T-helper 1 cell treated with Interleukin-12 subunit alpha and Interleukin-12 subunit beta and Interleukin-4 antibody, amounts not matched to agents 30 μg/mL and 1 μg/mL, for 36 hours (primary cell): ENCODE results near the gene AP2A1.
A peak's percentile ranks its signal among the peaks of the same experiment; 100 is the strongest.

Experiments used
- H3K27ac Mint-ChIP-seq: one replicate; pipeline ENCODE4 v1.8.0; 2021; ENCODE audit warnings: mild to moderate bottlenecking, mixed read lengths
- H3K27me3 Mint-ChIP-seq: one replicate; pipeline ENCODE4 v1.8.0; 2021; ENCODE audit warnings: low read depth, mixed read lengths
- H3K36me3 Mint-ChIP-seq: one replicate; pipeline ENCODE4 v1.8.0; 2021; ENCODE audit warnings: low read depth, mixed read lengths
- H3K4me1 Mint-ChIP-seq: one replicate; pipeline ENCODE4 v1.8.0; 2021; ENCODE audit warnings: low read depth, mixed read lengths
- H3K4me3 Mint-ChIP-seq: one replicate; pipeline ENCODE4 v1.8.0; 2021; ENCODE audit warnings: mild to moderate bottlenecking, moderate library complexity, mixed read lengths
- H3K9me3 Mint-ChIP-seq: one replicate; pipeline ENCODE4 v1.8.0; 2021; ENCODE audit warnings: mixed read lengths

The AP2A1 gene

DNA sequence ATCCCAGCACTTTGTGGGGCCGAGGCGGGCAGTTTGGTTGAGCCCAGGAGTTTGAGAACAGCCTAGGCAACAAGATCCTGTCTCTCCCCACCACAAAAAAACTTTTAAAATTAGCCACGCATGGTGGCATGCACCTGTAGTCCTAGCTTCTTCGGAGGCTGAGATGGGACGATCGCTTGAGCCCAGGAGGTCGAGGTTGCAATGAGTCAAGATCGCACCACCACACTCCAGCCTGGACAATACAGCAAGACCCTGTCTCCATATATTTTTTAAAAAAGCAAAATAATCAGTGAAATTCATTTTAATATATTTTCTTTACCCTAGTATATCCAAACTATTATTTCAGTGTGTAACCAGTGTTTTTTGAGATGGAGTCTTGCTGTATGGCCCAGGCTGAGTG lies 8.2 kb downstream of the AP2A1 start:
- H3K4me3 Mint-ChIP-seq: no peak overlapping the region
- peaks cover 12% of the 10 kb centered on the region for H3K36me3 Mint-ChIP-seq
- no peaks in the 10 kb centered on the region for H3K27me3 Mint-ChIP-seq
- H3K4me1 Mint-ChIP-seq: peaks cover 13% of the 10 kb centered on the region
- no peaks in the 10 kb centered on the region for H3K9me3 Mint-ChIP-seq
- H3K27ac Mint-ChIP-seq: no peak overlapping the region

GRCh38 chr19:49775742-49776370 lies 9.1 kb downstream of the AP2A1 start:
- Mint-ChIP-seq H3K27me3 (no peaks in the 10 kb centered on the region), H3K4me1 (peaks cover 16% of the 10 kb centered on the region), H3K9me3 (no peaks in the 10 kb centered on the region), H3K4me3 (no peak overlapping the region), H3K27ac (no peak overlapping the region), H3K36me3 (peaks cover 11% of the 10 kb centered on the region)

DNA sequence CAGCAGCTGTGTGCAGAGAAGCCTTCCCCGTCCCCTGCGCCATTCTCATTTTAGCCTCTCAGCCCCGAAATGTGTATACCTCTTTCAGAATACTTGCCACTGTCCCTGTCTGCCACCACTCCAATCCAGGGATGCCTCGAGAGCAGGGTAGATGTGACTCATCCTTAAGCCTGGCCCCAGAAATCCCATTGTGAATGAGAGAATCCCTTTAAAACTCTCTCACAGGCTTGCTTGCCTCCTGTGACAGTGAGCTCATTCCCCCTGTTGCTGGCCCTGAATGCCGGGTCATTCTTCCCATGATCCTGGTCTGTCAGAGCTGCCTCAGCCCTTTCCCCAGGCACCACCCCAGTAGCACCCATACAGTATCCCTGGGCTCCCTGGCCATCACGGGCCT lies 9.6 kb downstream of the AP2A1 start:
- Mint-ChIP-seq H3K27me3 (no peaks in the 10 kb centered on the region), H3K36me3 (peaks cover 13% of the 10 kb centered on the region), H3K9me3 (no peaks in the 10 kb centered on the region), H3K4me3 (no peak overlapping the region), H3K4me1 (peaks cover 16% of the 10 kb centered on the region), H3K27ac (no peak overlapping the region)

DNA sequence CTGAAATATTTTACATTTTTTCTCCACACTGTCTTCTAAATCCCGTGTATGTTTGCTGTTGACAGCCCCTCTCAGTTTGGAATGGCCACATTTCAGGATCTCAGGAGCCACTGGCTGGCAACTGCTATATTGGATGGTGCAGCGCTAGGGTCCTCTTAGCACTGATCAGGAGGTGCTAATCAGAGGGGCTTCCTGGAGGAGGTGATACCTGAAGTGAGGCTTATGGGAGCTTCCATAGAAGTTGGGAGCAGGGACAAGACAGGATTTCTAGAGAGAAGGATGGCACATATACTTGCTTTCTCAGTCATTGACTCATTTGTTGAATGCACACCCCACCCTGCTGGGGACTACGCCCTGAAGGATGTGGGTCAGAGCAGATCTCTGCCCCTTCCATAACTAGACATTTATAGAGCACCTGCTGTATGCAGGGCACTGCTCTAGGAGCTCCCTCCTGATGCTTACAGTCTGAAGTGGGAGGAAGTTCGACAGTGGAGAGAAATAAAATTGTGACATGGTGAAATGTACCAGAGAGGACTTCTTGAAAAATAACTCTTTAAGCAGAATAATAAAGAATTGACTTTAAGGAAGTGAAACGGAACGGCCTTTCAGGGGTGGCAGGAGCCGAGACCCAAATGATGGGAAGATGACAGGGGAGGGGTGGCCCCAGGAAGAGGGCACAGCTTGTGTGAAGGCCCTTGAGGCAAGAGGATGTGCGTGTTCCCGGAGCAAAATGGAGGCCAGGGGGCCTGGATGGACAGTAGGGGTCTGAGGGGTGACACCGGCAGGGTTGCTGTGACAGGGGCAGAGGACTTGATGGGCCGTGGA lies 13.1 kb downstream of the AP2A1 start:
- Mint-ChIP-seq H3K27ac (no peak overlapping the region), H3K4me1 (peaks cover 12% of the 10 kb centered on the region), H3K4me3 (no peak overlapping the region), H3K36me3 (peaks cover 20% of the 10 kb centered on the region), H3K9me3 (no peaks in the 10 kb centered on the region), H3K27me3 (no peaks in the 10 kb centered on the region)

- Mint-ChIP-seq H3K36me3 (peaks cover 25% of the 10 kb centered on the region), H3K4me1 (peaks cover 12% of the 10 kb centered on the region), H3K27me3 (no peaks in the 10 kb centered on the region), H3K9me3 (no peaks in the 10 kb centered on the region), H3K4me3 (no peak overlapping the region), H3K27ac (no peak overlapping the region)
Measured at GRCh38 chr19:49780861-49781260, 14.1 kb downstream of the AP2A1 start.

DNA sequence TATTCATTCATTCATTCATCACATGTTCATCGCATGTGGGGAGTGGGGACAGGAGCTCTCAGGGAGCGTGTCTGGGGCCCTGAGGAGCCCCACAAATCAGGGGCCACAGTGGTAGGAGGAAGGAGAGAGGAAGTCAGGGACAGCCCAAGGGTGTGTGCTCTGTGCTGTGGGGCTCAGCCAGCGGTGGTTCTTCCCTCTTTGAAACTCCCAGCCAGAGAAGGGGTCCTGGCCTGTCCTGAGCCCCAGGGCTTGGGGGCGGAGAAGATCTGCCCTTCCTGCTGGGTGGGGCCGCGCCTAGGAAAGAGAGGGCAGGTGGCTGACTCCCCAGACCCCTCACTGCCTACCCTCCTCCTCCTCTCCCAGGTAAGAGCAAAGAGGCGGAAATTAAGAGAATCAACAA lies 14.6 kb downstream of the AP2A1 start:
- H3K9me3 Mint-ChIP-seq: no peaks in the 10 kb centered on the region
- peaks cover 27% of the 10 kb centered on the region for H3K36me3 Mint-ChIP-seq
- no peak overlapping the region for H3K4me3 Mint-ChIP-seq
- H3K27ac Mint-ChIP-seq: peak overlapping the region; percentile 43
- H3K27me3 Mint-ChIP-seq: no peaks in the 10 kb centered on the region
- H3K4me1 Mint-ChIP-seq: peaks cover 9% of the 10 kb centered on the region

DNA sequence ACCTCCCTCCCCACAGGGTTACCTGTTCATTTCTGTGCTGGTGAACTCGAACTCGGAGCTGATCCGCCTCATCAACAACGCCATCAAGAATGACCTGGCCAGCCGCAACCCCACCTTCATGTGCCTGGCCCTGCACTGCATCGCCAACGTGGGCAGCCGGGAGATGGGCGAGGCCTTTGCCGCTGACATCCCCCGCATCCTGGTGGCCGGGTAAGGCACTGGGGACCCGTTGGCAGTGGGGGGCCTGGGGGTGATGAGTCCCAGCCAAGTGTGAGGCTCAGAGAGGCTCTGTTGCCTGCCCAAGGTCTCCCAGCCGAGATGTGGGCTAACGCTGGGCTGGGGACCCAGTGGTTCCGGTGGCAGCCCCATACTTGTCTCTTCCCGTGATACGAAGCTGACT lies 15.7 kb downstream of the AP2A1 start:
- no peak overlapping the region for H3K4me3 Mint-ChIP-seq

GRCh38 chr19:49786376-49786820 lies 19.6 kb downstream of the AP2A1 start:
- H3K9me3 Mint-ChIP-seq: no peaks in the 10 kb centered on the region
- H3K27ac Mint-ChIP-seq: peak overlapping the region; percentile 15
- no peaks in the 10 kb centered on the region for H3K4me1 Mint-ChIP-seq
- H3K27me3 Mint-ChIP-seq: no peaks in the 10 kb centered on the region
- H3K4me3 Mint-ChIP-seq: no peak overlapping the region
- peaks cover 31% of the 10 kb centered on the region for H3K36me3 Mint-ChIP-seq

More for the DNA sequence above, 15.7 kb downstream of the AP2A1 start:
- H3K4me1 Mint-ChIP-seq: peaks cover 8% of the 10 kb centered on the region
- H3K9me3 Mint-ChIP-seq: no peaks in the 10 kb centered on the region
- H3K27ac Mint-ChIP-seq: no peak overlapping the region
- H3K27me3 Mint-ChIP-seq: no peaks in the 10 kb centered on the region
- H3K36me3 Mint-ChIP-seq: peaks cover 29% of the 10 kb centered on the region

- H3K27me3 Mint-ChIP-seq: no peaks in the 10 kb centered on the region
- no peaks in the 10 kb centered on the region for H3K4me1 Mint-ChIP-seq
- no peak overlapping the region for H3K27ac Mint-ChIP-seq
- H3K4me3 Mint-ChIP-seq: no peak overlapping the region
- peaks cover 29% of the 10 kb centered on the region for H3K36me3 Mint-ChIP-seq
- H3K9me3 Mint-ChIP-seq: no peaks in the 10 kb centered on the region
Measured at GRCh38 chr19:49787746-49788145, 20.9 kb downstream of the AP2A1 start.

DNA sequence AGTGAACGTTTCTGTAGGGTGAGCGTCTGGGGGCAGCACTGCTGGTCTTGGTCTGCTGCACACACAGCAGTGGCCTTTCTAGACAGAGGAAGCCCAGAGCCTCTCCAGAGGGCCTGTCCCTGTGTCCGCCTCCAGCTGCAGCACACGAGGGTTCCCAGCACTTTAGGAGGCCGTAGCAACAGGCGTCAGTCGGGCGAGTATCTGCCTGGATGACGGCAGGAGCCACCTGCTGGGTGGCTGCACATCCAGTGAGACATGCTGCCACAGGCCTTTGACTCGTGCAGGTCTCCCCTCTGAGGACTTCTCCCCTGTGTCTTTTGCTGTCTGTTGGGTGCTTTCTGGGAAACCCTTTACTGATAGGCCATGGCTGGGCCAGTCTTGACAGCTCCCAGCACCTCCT lies 22.1 kb downstream of the AP2A1 start:
- H3K27ac Mint-ChIP-seq: no peak overlapping the region
- no peaks in the 10 kb centered on the region for H3K4me1 Mint-ChIP-seq
- H3K4me3 Mint-ChIP-seq: no peak overlapping the region
- H3K36me3 Mint-ChIP-seq: peaks cover 24% of the 10 kb centered on the region
- H3K27me3 Mint-ChIP-seq: no peaks in the 10 kb centered on the region
- no peaks in the 10 kb centered on the region for H3K9me3 Mint-ChIP-seq

- Mint-ChIP-seq H3K27ac (no peak overlapping the region), H3K9me3 (no peaks in the 10 kb centered on the region), H3K36me3 (peaks cover 25% of the 10 kb centered on the region), H3K4me3 (no peak overlapping the region), H3K27me3 (no peaks in the 10 kb centered on the region), H3K4me1 (no peaks in the 10 kb centered on the region)
Measured at GRCh38 chr19:49790866-49791265, 24.1 kb downstream of the AP2A1 start.

GRCh38 chr19:49791776-49792445 lies 25.1 kb downstream of the AP2A1 start:
- Mint-ChIP-seq H3K36me3 (peaks cover 26% of the 10 kb centered on the region), H3K27me3 (no peaks in the 10 kb centered on the region), H3K4me1 (no peaks in the 10 kb centered on the region), H3K9me3 (no peaks in the 10 kb centered on the region), H3K27ac (no peak overlapping the region), H3K4me3 (no peak overlapping the region)

- H3K27ac Mint-ChIP-seq: no peak overlapping the region
- H3K4me3 Mint-ChIP-seq: no peak overlapping the region
- no peaks in the 10 kb centered on the region for H3K9me3 Mint-ChIP-seq
- peaks cover 28% of the 10 kb centered on the region for H3K36me3 Mint-ChIP-seq
- H3K4me1 Mint-ChIP-seq: no peaks in the 10 kb centered on the region
- no peaks in the 10 kb centered on the region for H3K27me3 Mint-ChIP-seq
Measured at GRCh38 chr19:49792829-49793560, 26.2 kb downstream of the AP2A1 start.

GRCh38 chr19:49793561-49793840 lies 26.7 kb downstream of the AP2A1 start:
- peaks cover 26% of the 10 kb centered on the region for H3K36me3 Mint-ChIP-seq
- no peaks in the 10 kb centered on the region for H3K9me3 Mint-ChIP-seq
- H3K27me3 Mint-ChIP-seq: no peaks in the 10 kb centered on the region
- H3K27ac Mint-ChIP-seq: no peak overlapping the region
- H3K4me3 Mint-ChIP-seq: no peak overlapping the region
- no peaks in the 10 kb centered on the region for H3K4me1 Mint-ChIP-seq
